ENCODE results near the gene FNTB. TPM values are rescaled to one million over a fixed set of nuclear protein-coding genes. Genes with fewer than 3 reads are reported as not detected.

Gene FNTB
- total RNA-seq, 1 experiment from 2014 or later = 26.7 TPM

GRCh38 chr14:65082930-65083329 lies 96.2 kb downstream of the FNTB start:
- TF ChIP-seq FOSL1 (IDR thresholded peaks at IDR 0.05; ENCODE audit: low read depth) (no peak), POLR2A (IDR thresholded peaks at IDR 0.05; ENCODE audit: borderline replicate concordance, extremely low read depth, insufficient read depth, insufficient read length) (no peak), POLR2AphosphoS5 (IDR thresholded peaks at IDR 0.05; ENCODE audit: low read depth, low read length) (no peak), ELF1 (IDR thresholded peaks at IDR 0.05; ENCODE audit: borderline replicate concordance, low read depth) (no peak), YY1 (IDR thresholded peaks at IDR 0.05; ENCODE audit: extremely low read depth, insufficient replicate concordance, low read depth, low read length) (no peak), CBX3 (IDR thresholded peaks at IDR 0.05; ENCODE audit: low read depth) (no peak), MAX (IDR thresholded peaks at IDR 0.05) (no peak), REST (IDR thresholded peaks at IDR 0.05; ENCODE audit: low read depth) (no peak), ZFX (IDR thresholded peaks at IDR 0.05) (no peak), JUND (IDR thresholded peaks at IDR 0.05) (no peak), ATF3 (IDR thresholded peaks at IDR 0.05) (no peak), CTCF (IDR thresholded peaks at IDR 0.05 in 2 of 3, conservative IDR thresholded peaks at IDR 0.05 in 1 of 3; ENCODE audit: borderline replicate concordance in 1 of 3, insufficient read depth in 1 of 3, low read depth in 2 of 3, low read length in 2 of 3) (no peak), SRF (IDR thresholded peaks at IDR 0.05; ENCODE audit: low read depth) (no peak), EGR1 (IDR thresholded peaks at IDR 0.05; ENCODE audit: low read depth) (no peak), ZNF274 (IDR thresholded peaks at IDR 0.05; ENCODE audit: low read depth, low read length) (no peak), TCF7L2 (IDR thresholded peaks at IDR 0.05; ENCODE audit: borderline replicate concordance, extremely low read depth, insufficient read depth, insufficient read length) (no peak), SP1 (IDR thresholded peaks at IDR 0.05; ENCODE audit: low read depth) (no peak), CEBPB (IDR thresholded peaks at IDR 0.05; ENCODE audit: low read depth) (no peak), ZBTB33 (IDR thresholded peaks at IDR 0.05; ENCODE audit: extremely low read depth, insufficient replicate concordance, low read length) (no peak)
- Histone ChIP-seq H3K27ac (ENCODE audit: low read depth, low read length) (no peak overlapping the region), H3K4me2 (ENCODE audit: low read length) (no peak overlapping the region), H3K27me3 (ENCODE audit: insufficient read depth, low read length) (no peaks in the 10 kb centered on the region), H3K9ac (ENCODE audit: low read length) (no peak overlapping the region), H3K4me1 (ENCODE audit: control insufficient read depth in 1 of 2, insufficient read depth in 2 of 2, low read length in 2 of 2) (no peaks in the 10 kb centered on the region), H3K9me3 (ENCODE audit: control insufficient read depth in 1 of 2, insufficient read depth in 1 of 2, low read depth in 1 of 2, low read length in 2 of 2) (no peaks in the 10 kb centered on the region), H3K4me3 (replicated peaks in 1 of 2; ENCODE audit: low read depth in 1 of 2, low read length in 2 of 2) (no peak overlapping the region), H3K36me3 (ENCODE audit: control insufficient read depth in 1 of 2, insufficient read depth in 2 of 2, low read length in 2 of 2) (peaks cover under 1 to 19% of the 10 kb centered on the region in 2 experiments; a peak in 2 of 4 replicates), H4K20me1 (ENCODE audit: insufficient read depth) (no peaks in the 10 kb centered on the region), H2AFZ (ENCODE audit: low read depth, low read length, poor library complexity, severe bottlenecking) (no peak overlapping the region), H3K79me2 (ENCODE audit: insufficient read depth, low read length) (peaks cover 24% of the 10 kb centered on the region), H3K9me2 (ENCODE audit: insufficient read depth) (no peaks in the 10 kb centered on the region)
- CTCF ChIA-PET = no interaction called here
- BruUV-seq (replicated peaks) = no TSS peak
- RAD21 ChIA-PET (ENCODE audit: low non-redundant PET in 1 of 2, low total read pairs in 2 of 2, uncharacterized antibody in 2 of 2, unreplicated experiment in 2 of 2) = interaction anchor here in 1 of 2 experiments (0.6 kb wide), 1 partner anchor 36 kb away, joined by 3 read pairs; no protein-coding TSS in a partner anchor
- intact Hi-C loops (cut with micrococcal nuclease) = no loop called here
- DNase-seq (ENCODE audit: low read depth, low spot score) = no peak
- POLR2A ChIA-PET = no interaction called here
- no peak for ATAC-seq
